DOHH2 (cell line): ENCODE results near the gene CLTCL1.
"Not testable (repeated sequence)": the region's sequence is repeated elsewhere in the genome, so short reads cannot be mapped to it uniquely, and the experiment has no call there.

ENCODE experiments used
- H3F3A ChIP-seq: fragments of 200-600 bp; sonication (generic), shearing (Covaris generic); 2 replicates; pipeline ENCODE4 v1.6.0; 2016; ENCODE audit warnings: antibody characterized with exemption, mild to moderate bottlenecking; ENCODE audit not compliant: control insufficient read depth, insufficient read depth
- H3K27ac ChIP-seq: fragments of 200-600 bp; sonication (generic); 2 replicates; pipeline ENCODE4 v1.5.1; 2014; ENCODE audit warnings: low read depth, mild to moderate bottlenecking, low read length, moderate library complexity
- H3K27me3 ChIP-seq: fragments of 200-600 bp; sonication (generic); 2 replicates; pipeline ENCODE4 v1.6.1; 2014; ENCODE audit warnings: mild to moderate bottlenecking, low read length, mixed read lengths; ENCODE audit not compliant: control insufficient read depth
- H3K36me3 ChIP-seq: fragments of 200-600 bp; sonication (generic); 2 replicates; pipeline ENCODE4 v1.6.1; 2014; ENCODE audit warnings: mild to moderate bottlenecking, low read length, moderate library complexity, mixed read lengths; ENCODE audit not compliant: control insufficient read depth
- H3K4me1 ChIP-seq: fragments of 200-600 bp; sonication (generic); 2 replicates; pipeline ENCODE4 v1.6.1; 2014; ENCODE audit warnings: mild to moderate bottlenecking, low read length, mixed read lengths; ENCODE audit not compliant: control insufficient read depth
- H3K4me2 ChIP-seq: fragments of 200-600 bp; sonication (generic); 2 replicates; pipeline ENCODE4 v1.6.0; 2014; ENCODE audit warnings: mild to moderate bottlenecking, low read length, moderate library complexity
- H3K4me3 ChIP-seq: fragments of 200-600 bp; sonication (generic); 2 replicates; pipeline ENCODE4 v1.5.1; 2014; ENCODE audit warnings: mild to moderate bottlenecking, low read length, mixed read lengths
- H3K79me2 ChIP-seq: fragments of 200-600 bp; sonication (generic); 2 replicates; pipeline ENCODE4 v1.6.1; 2014; ENCODE audit warnings: mild to moderate bottlenecking, low read length, mixed read lengths; ENCODE audit not compliant: control insufficient read depth
- H3K9me2 ChIP-seq: fragments of 200-600 bp; sonication (generic); replicated peaks from 2 replicates; pipeline ENCODE4 v1.6.1; 2014; ENCODE audit warnings: mild to moderate bottlenecking, low read length, mixed read lengths; ENCODE audit not compliant: control insufficient read depth
- H3K9me3 ChIP-seq: fragments of 200-600 bp; sonication (generic); 2 replicates; pipeline ENCODE4 v1.6.1; 2014; ENCODE audit warnings: antibody characterized with exemption, low read length, mixed read lengths; ENCODE audit not compliant: control insufficient read depth, insufficient read depth
- H4K20me1 ChIP-seq: fragments of 200-600 bp; sonication (generic); 2 replicates; pipeline ENCODE4 v1.6.0; 2014; ENCODE audit warnings: low read depth, mild to moderate bottlenecking, antibody characterized with exemption, low read length, moderate library complexity; ENCODE audit not compliant: control insufficient read depth, insufficient read depth
- EZH2phosphoT487 ChIP-seq: fragments of 200-600 bp; sonication (generic); IDR thresholded peaks from 2 replicates; pipeline ENCODE4 v1.6.1; 2017; ENCODE audit warnings: borderline replicate concordance, mild to moderate bottlenecking, antibody characterized with exemption, low read length, moderate library complexity, mixed read lengths
- TF ChIP-seq, protein P1 (sequence below): fragments of 200-600 bp; sonication (generic); IDR thresholded peaks from one replicate; pipeline ENCODE4 v1.5.1; 2014; ENCODE audit warnings: antibody characterized with exemption, mild to moderate bottlenecking, low read depth, low read length; ENCODE audit not compliant: poor library complexity, severe bottlenecking

Gene CLTCL1

DNA sequence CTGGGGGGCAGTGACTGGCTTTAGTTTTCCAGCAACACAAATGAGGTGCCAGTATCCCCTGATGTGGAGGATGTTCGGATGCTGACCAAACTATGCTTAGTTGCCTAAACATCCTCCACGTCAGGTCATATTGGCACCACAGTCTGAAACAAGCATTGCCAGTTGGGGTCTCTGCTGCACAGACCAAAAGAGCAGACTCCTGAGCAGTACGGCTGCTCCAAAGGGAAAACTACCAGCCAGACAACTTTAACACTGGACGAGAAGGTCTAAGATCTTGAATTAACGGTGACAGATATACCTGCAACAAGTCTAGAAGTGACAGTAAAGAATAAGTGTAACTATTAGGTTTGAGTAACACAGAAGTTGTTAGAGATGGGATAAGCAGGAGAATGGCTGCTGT, 40.5 kb upstream of the CLTCL1 start:
- Histone ChIP-seq H3K9me3 (no peaks in the 10 kb centered on the region), H3K4me3 (no peak overlapping the region), H3K27ac (no peak overlapping the region), H4K20me1 (no peaks in the 10 kb centered on the region), H3K36me3 (peaks cover 68% of the 10 kb centered on the region), H3K27me3 (no peaks in the 10 kb centered on the region), H3K9me2 (no peaks in the 10 kb centered on the region), H3K4me2 (no peak overlapping the region), H3F3A (0 out of 2 replicates have a peak, but pooled peaks cover 3% of the 10 kb centered on the region), H3K79me2 (no peaks in the 10 kb centered on the region), H3K4me1 (no peaks in the 10 kb centered on the region)
- TF ChIP-seq EZH2phosphoT487 = no peak
- TF ChIP-seq, protein P1, sequence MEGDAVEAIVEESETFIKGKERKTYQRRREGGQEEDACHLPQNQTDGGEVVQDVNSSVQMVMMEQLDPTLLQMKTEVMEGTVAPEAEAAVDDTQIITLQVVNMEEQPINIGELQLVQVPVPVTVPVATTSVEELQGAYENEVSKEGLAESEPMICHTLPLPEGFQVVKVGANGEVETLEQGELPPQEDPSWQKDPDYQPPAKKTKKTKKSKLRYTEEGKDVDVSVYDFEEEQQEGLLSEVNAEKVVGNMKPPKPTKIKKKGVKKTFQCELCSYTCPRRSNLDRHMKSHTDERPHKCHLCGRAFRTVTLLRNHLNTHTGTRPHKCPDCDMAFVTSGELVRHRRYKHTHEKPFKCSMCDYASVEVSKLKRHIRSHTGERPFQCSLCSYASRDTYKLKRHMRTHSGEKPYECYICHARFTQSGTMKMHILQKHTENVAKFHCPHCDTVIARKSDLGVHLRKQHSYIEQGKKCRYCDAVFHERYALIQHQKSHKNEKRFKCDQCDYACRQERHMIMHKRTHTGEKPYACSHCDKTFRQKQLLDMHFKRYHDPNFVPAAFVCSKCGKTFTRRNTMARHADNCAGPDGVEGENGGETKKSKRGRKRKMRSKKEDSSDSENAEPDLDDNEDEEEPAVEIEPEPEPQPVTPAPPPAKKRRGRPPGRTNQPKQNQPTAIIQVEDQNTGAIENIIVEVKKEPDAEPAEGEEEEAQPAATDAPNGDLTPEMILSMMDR = no peak

DNA sequence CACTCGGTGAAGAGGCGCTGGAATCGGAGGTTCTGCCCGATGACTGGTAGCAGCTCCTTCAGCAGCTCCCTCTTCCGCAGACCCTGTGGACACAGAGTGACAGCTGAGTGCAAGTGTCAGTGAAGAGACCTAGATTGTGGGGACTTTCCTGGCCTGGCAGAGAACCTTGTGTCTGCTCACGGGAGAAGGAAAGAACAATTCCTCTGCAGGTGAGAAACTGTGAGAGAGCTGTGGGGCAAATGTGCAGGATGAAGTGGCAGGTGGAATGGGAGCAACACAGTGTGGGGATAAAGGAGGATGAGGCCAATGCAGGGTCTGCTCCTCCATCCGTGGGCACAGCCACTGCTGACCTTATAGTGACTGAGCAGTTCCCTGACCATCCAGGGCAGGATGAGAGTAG, 40.0 kb upstream of the CLTCL1 start:
- TF ChIP-seq, protein P1 = no peak
- no peak for TF ChIP-seq EZH2phosphoT487
- peaks cover 63% of the 10 kb centered on the region for H3K36me3 ChIP-seq
- H3K79me2 ChIP-seq = no peaks in the 10 kb centered on the region
- H3K27me3 ChIP-seq = no peaks in the 10 kb centered on the region
- no peak overlapping the region for H3K4me2 ChIP-seq
- H3K4me1 ChIP-seq = no peaks in the 10 kb centered on the region
- H3K27ac ChIP-seq = no peak overlapping the region
- H3K9me2 ChIP-seq = no peaks in the 10 kb centered on the region
- no peak overlapping the region for H3K4me3 ChIP-seq
- no peaks in the 10 kb centered on the region for H3K9me3 ChIP-seq
- no peaks in the 10 kb centered on the region for H4K20me1 ChIP-seq
- 0 out of 2 replicates have a peak, but pooled peaks cover 3% of the 10 kb centered on the region for H3F3A ChIP-seq

DNA sequence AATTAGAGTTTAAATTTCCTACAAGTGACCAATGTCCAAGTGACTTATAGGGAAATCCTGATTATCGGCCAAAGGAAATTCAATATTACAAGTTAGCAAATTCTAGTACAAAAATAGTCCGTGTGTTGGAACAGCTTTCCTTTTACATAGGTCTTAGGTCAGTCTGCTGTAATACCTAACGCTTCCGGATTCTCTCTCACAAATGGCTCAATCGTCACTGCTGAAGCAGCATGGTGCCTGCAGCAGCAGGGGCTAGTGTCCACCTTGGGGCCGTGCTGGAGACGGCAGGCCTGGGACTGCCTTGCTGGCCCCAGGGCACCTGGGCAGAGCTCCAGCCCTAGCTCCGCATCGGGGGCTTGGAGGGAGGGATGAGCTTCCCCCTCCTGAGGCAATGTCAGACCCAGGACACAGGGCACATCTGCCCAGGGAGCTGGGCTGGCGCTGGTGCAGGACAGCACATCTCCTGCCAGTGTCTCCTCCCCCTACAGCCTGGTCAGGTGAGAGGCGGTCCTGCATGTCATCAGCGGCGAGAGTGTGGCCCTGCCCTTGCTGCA, 39.4 kb upstream of the CLTCL1 start:
- no peaks in the 10 kb centered on the region for H3K9me2 ChIP-seq
- TF ChIP-seq, protein P1 = no peak
- no peak for TF ChIP-seq EZH2phosphoT487
- no peaks in the 10 kb centered on the region for H3K9me3 ChIP-seq
- no peak overlapping the region for H3K4me3 ChIP-seq
- H3K79me2 ChIP-seq = no peaks in the 10 kb centered on the region
- H3K36me3 ChIP-seq = peaks cover 58% of the 10 kb centered on the region
- no peaks in the 10 kb centered on the region for H3K4me1 ChIP-seq
- H3K27ac ChIP-seq = no peak overlapping the region
- 0 out of 2 replicates have a peak, but pooled peaks cover 3% of the 10 kb centered on the region for H3F3A ChIP-seq
- H3K27me3 ChIP-seq = no peaks in the 10 kb centered on the region
- no peaks in the 10 kb centered on the region for H4K20me1 ChIP-seq
- H3K4me2 ChIP-seq = no peak overlapping the region

DNA sequence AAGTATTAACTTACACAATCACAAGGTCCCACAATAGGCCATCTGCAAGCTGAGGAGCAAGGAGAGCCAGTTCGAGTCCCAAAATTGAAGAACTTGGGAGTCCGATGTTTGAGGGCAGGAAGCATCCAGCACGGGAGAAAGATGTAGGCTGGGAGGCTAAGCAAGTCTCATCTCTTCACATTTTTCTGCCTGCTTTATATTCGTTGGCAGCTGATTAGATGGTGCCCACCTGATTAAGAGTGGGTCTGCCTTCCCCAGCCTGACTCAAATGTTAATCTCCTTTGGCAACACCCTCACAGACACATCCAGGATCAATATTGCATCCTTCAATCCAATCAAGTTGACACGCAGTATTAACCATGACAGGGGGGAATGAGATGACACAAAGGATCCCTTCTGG, 38.7 kb upstream of the CLTCL1 start:
- not testable (repeated sequence) for H3K9me2 ChIP-seq, H4K20me1 ChIP-seq, H3K9me3 ChIP-seq, H3K4me1 ChIP-seq, H3K79me2 ChIP-seq, H3K27me3 ChIP-seq, H3K4me2 ChIP-seq, H3K27ac ChIP-seq, H3F3A ChIP-seq, H3K4me3 ChIP-seq
- H3K36me3 ChIP-seq = peaks cover 51% of the 10 kb centered on the region
